AG09319 (cell line): Measurements from ENCODE around the gene NNT.
A peak's percentile ranks its signal among the peaks of the same experiment; 100 is the strongest.
"Not testable (repeated sequence)": the region's sequence is repeated elsewhere in the genome, so short reads cannot be mapped to it uniquely, and the experiment has no call there.

Experiments
- DNase-seq: peaks from one replicate; pipeline ENCODE4 v3.0.0-alpha.2; 2010; ENCODE audit warnings: low read depth; ENCODE audit errors: extremely low read depth
- CTCF ChIP-seq: IDR thresholded peaks from 2 replicates; pipeline ENCODE4 v1.5.1; 2011; ENCODE audit warnings: low read depth, mild to moderate bottlenecking, inconsistent platforms, low read length, moderate library complexity

Gene NNT

GRCh38 chr5:43649256-43649655, 46.3 kb downstream of the NNT start:
- DNase-seq, result no peak
- TF ChIP-seq CTCF, result no peak

DNA sequence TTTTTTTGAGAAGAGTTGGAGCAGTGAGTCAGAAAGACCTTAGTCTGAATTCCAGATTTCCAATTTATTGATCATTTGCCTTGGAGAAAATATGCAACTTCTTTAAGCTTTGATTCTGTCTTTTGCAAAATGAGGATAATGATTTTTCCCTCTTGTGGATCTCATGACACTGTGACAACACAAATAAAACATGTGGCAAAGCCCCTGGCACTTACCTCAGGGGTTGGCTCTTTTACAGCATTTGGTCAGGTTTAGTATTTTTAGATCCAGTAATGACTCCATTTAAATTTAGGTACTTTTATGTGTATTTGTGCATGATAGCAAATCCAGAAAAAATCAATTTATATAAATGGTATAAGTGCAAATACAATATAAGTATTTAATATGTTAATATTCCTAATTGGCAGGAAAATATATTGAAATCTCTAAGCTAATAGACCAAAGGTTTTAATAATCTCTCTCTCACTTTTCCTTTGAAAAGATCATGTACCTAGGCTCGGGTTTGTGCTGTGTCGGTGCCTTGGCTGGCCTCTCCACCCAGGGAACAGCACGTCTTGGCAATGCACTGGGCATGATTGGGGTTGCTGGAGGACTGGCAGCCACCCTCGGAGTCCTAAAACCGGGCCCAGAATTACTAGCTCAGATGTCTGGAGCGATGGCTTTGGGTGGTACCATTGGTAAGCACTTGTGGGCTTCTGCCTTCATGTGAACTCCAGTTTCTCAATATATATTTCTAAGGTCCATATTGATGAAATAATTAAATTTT, 49.7 kb downstream of the NNT start:
- no peak for TF ChIP-seq CTCF
- DNase-seq, result no peak

DNA sequence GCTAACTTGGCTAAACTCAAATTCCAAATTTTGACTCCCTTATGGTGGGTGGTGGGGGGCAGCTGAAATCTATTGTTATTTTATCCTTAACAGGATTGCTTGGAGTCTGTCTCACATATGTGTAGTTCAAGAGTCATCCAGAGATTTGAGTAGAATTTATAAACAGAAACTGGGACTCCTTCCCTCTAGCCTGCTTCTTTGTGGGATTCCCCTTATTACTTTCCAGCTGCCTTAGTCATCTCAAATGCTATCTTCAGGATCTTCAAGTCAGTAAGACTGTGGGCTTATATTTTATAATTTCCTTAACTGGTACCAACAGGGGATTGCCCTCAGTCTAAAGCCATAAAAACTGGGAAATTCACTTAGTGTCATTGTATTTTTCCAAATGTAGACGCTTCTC, 55.5 kb downstream of the NNT start:
- DNase-seq, result peak; percentile 52
- TF ChIP-seq CTCF, result no peak

DNA sequence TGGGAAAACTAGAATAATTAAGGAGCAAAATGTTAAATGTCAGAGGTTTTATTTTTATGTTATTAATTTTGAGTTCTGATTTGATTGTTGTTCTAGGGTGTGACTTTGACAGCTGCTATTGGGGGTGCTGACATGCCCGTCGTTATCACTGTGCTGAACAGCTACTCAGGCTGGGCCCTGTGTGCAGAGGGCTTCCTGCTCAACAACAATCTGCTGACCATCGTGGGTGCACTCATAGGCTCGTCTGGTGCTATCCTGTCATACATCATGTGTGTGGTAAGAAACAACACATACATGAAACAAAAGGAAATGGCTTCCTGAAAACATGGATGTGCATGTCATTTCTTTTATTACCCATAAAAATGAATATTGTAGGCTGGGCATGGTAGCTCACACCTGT, 56.1 kb downstream of the NNT start:
- no peak for DNase-seq
- no peak for TF ChIP-seq CTCF

GRCh38 chr5:43661102-43661501, 58.1 kb downstream of the NNT start:
- TF ChIP-seq CTCF, result peak; percentile 39
- no peak for DNase-seq

DNA sequence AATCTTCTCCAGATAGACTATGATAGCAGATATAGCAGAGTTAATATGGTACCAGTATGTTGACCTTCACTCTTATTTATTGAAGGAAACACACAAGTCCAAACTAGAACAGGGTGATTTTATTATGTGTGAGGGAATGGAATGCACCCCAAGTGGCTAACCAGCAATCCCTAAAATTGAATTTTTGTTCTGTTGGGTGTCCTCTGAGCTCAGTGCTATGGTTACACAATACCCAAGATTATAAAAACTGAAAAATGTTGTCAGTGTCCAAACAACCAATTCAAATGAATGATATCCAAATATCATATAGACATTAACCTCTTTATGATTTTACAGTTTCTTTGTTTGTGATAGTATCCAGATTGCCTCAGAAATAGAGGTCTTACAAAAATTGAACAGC, 60.9 kb downstream of the NNT start:
- TF ChIP-seq CTCF, result no peak
- no peak for DNase-seq

DNA sequence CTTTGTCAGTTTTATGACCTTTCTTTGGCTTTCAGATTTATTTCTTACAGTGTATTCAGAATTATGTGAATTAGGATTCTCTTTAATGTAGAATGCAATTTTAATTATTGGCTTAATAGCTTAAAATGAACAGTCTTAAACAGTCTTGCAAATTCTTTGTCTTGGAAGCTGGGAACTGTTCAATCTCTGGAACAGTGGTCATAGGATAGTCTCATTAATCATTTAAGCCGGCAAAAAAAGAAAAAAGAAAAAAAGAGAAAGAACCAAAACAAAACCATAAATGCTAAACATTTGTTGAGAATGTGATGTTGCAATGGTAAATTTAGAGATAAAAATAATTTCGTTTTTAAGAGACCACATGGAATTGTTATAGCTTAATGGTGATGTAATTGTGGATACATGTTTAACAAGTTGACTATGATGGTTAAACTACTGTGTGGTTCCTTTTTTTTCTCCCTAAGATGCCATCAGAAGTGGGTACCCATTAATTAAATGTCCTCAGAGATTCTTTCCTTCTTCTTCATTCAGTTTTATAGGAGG, 61.6 kb downstream of the NNT start:
- TF ChIP-seq CTCF, result no peak
- DNase-seq, result no peak

DNA sequence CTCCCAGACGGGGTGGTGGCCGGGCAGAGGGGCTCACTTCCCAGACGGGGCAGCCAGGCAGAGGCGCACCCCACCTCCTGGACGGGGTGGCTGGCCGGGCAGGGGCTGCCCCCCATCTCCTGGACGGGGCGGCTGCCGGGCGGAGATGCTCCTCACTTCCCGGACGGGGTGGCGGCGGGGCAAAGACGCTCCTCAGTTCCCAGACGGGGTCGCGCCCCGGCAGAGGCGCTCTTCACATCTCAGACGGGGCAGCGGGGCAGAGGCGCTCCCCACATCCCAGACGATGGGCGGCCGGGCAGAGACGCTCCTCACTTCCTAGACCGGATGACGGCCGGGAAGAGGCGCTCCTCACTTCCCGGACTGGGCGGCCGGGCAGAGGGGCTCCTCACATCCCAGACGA, 62.8 kb downstream of the NNT start:
- DNase-seq, result not testable (repeated sequence)

DNA sequence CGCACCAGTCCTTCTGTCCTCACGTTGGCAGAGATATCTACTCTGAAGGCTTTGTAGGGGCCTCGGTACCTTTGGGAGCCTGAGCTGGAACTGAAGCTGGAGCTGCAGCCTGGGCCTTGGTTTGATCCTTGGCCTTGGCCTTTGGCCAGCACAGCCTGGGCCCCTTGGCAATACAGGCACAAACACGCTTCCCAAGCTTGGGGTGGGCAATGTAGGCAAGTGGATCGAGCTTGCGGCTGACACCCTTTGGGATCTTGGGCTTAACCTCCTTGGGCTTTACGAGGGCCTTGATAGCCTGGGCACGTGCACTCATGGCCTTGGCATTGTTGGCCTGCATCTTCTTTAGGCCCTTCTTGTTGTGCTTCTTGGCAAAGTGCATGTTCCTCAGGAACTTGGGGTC, 63.7 kb downstream of the NNT start:
- not testable (repeated sequence) for DNase-seq

DNA sequence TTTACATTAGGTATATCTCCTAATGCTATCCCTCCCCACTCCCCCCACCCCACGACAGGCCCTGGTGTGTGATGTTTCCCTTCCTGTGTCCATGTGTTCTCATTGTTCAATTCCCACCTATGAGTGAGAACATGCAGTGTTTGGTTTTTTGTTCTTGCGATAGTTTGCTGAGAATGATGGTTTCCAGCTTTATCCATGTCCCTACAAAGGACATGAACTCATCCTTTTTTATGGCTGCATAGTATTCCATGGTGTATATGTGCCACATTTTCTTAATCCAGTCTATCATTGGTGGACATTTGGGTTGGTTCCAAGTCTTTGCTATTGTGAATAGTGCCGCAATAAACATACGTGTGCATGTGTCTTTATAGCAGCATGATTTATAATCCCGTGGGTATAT, 64.4 kb downstream of the NNT start:
- not testable (repeated sequence) for DNase-seq
